ENCODE results near the gene S100A10.

Gene S100A10

GRCh38 chr1:151963288-151963687, 30.4 kb downstream of the S100A10 start:
- Histone ChIP-seq H3K36me3 (ENCODE audit: insufficient read depth) (no peaks in the 10 kb centered on the region), H3K27me3 (ENCODE audit: insufficient read depth, low read depth) (no peaks in the 10 kb centered on the region), H3K4me3 (IDR thresholded peaks at IDR 0.05; ENCODE audit: insufficient read depth, low read depth, low read length) (no peak overlapping the region), H3K4me2 (no peak overlapping the region), H3K27ac (no peak overlapping the region), H3K4me1 (ENCODE audit: low read depth, poor library complexity, severe bottlenecking) (peaks cover 7% of the 10 kb centered on the region), H4K20me1 (ENCODE audit: insufficient read depth) (no peaks in the 10 kb centered on the region), H2AFZ (ENCODE audit: low read depth) (no peak overlapping the region), H3K9ac (no peak overlapping the region), H3K79me2 (ENCODE audit: insufficient read depth, low read depth) (no peaks in the 10 kb centered on the region)
- no peak for TF ChIP-seq CTCF (conservative IDR thresholded peaks at IDR 0.05; ENCODE audit: low read depth, low read length)

- H3K4me1 ChIP-seq (ENCODE audit: low read depth, poor library complexity, severe bottlenecking), result no peaks in the 10 kb centered on the region
- TF ChIP-seq CTCF (conservative IDR thresholded peaks at IDR 0.05; ENCODE audit: low read depth, low read length), result no peak
Measured at GRCh38 chr1:151961833-151962232, 31.8 kb downstream of the S100A10 start.

GRCh38 chr1:151960780-151961513, 32.7 kb downstream of the S100A10 start:
- Histone ChIP-seq H3K4me2 (no peak overlapping the region), H3K36me3 (ENCODE audit: insufficient read depth) (no peaks in the 10 kb centered on the region), H3K9ac (no peak overlapping the region), H3K79me2 (ENCODE audit: insufficient read depth, low read depth) (no peaks in the 10 kb centered on the region), H3K4me3 (IDR thresholded peaks at IDR 0.05; ENCODE audit: insufficient read depth, low read depth, low read length) (no peak overlapping the region), H3K27ac (no peak overlapping the region), H3K4me1 (ENCODE audit: low read depth, poor library complexity, severe bottlenecking) (no peaks in the 10 kb centered on the region), H2AFZ (ENCODE audit: low read depth) (no peak overlapping the region), H4K20me1 (ENCODE audit: insufficient read depth) (no peaks in the 10 kb centered on the region), H3K27me3 (ENCODE audit: insufficient read depth, low read depth) (no peaks in the 10 kb centered on the region)
- no peak for TF ChIP-seq CTCF (conservative IDR thresholded peaks at IDR 0.05; ENCODE audit: low read depth, low read length)

More at GRCh38 chr1:151961833-151962232, 31.8 kb downstream of the S100A10 start:
- no peak overlapping the region for H3K27ac ChIP-seq
- H2AFZ ChIP-seq (ENCODE audit: low read depth), result no peak overlapping the region
- H3K9ac ChIP-seq, result no peak overlapping the region
- no peak overlapping the region for H3K4me2 ChIP-seq
- H4K20me1 ChIP-seq (ENCODE audit: insufficient read depth), result no peaks in the 10 kb centered on the region
- no peak overlapping the region for H3K4me3 ChIP-seq (IDR thresholded peaks at IDR 0.05; ENCODE audit: insufficient read depth, low read depth, low read length)
- no peaks in the 10 kb centered on the region for H3K27me3 ChIP-seq (ENCODE audit: insufficient read depth, low read depth)
- no peaks in the 10 kb centered on the region for H3K79me2 ChIP-seq (ENCODE audit: insufficient read depth, low read depth)
- H3K36me3 ChIP-seq (ENCODE audit: insufficient read depth), result no peaks in the 10 kb centered on the region

GRCh38 chr1:151958959-151959358, 34.7 kb downstream of the S100A10 start:
- Histone ChIP-seq H3K4me1 (ENCODE audit: low read depth, poor library complexity, severe bottlenecking) (no peaks in the 10 kb centered on the region), H3K4me2 (no peak overlapping the region), H3K27ac (no peak overlapping the region), H3K36me3 (ENCODE audit: insufficient read depth) (no peaks in the 10 kb centered on the region), H4K20me1 (ENCODE audit: insufficient read depth) (no peaks in the 10 kb centered on the region), H3K27me3 (ENCODE audit: insufficient read depth, low read depth) (no peaks in the 10 kb centered on the region), H3K4me3 (IDR thresholded peaks at IDR 0.05; ENCODE audit: insufficient read depth, low read depth, low read length) (no peak overlapping the region), H3K9ac (no peak overlapping the region), H3K79me2 (ENCODE audit: insufficient read depth, low read depth) (no peaks in the 10 kb centered on the region), H2AFZ (ENCODE audit: low read depth) (no peak overlapping the region)
- TF ChIP-seq CTCF (conservative IDR thresholded peaks at IDR 0.05; ENCODE audit: low read depth, low read length), result no peak

Data from KMS-11 (cell line).